K562 (cell line): ENCODE results near the gene ATG13. TPM values are rescaled to one million over a fixed set of nuclear protein-coding genes. Genes with fewer than 3 reads are reported as not detected.

ENCODE experiments used
- BRCA1 ChIP-seq, 2 experiments: fragments of 450-650 bp in 1 of 2; sonication (generic) in 1 of 2; formaldehyde crosslinking in 1 of 2; IDR thresholded peaks; 2 replicates each; pipeline versions ENCODE4 v1.5.0 to v1.6.1; 2017 to 2020; ENCODE audit warnings: mild to moderate bottlenecking in 1 of 2, missing genetic modification reagents in 1 of 2
- CAMTA2 ChIP-seq: fragments of 250-450 bp; sonication (Bioruptor Pico); conservative IDR thresholded peaks from 2 replicates; pipeline ENCODE4 v1.5.1; 2022
- CHD1 ChIP-seq: fragments of 200-600 bp; sonication (generic); IDR thresholded peaks from one replicate; pipeline ENCODE4 v1.6.1; 2012; ENCODE audit warnings: mild to moderate bottlenecking, moderate library complexity, low read length, inconsistent platforms
- GATAD2B ChIP-seq: fragments of 450-650 bp; IDR thresholded peaks from 2 replicates; pipeline ENCODE4 v1.6.1; 2017; ENCODE audit warnings: mild to moderate bottlenecking, borderline replicate concordance
- GTF2A2 ChIP-seq: IDR thresholded peaks from 2 replicates; pipeline ENCODE4 v1.6.1; 2016; ENCODE audit warnings: mild to moderate bottlenecking, missing genetic modification characterization, missing compliant biosample characterization
- HDAC3 ChIP-seq: fragments of 450-650 bp; IDR thresholded peaks from 2 replicates; pipeline ENCODE4 v1.6.1; 2018; ENCODE audit warnings: borderline replicate concordance, mild to moderate bottlenecking, moderate library complexity; ENCODE audit not compliant: partially characterized antibody
- HSF4 ChIP-seq: fragments of 250-450 bp; sonication (Bioruptor Pico); IDR thresholded peaks from 2 replicates; pipeline ENCODE4 v2.1.2; 2022; ENCODE audit warnings: mild to moderate bottlenecking, moderate library complexity, borderline replicate concordance
- MCM7 ChIP-seq, 2 experiments: fragments of 450-650 bp; IDR thresholded peaks; 2 replicates each; pipeline ENCODE4 v1.6.1; 2016 to 2018
- NFIC ChIP-seq: fragments of 450-650 bp; IDR thresholded peaks from 2 replicates; pipeline ENCODE4 v1.6.1; 2017; ENCODE audit warnings: mild to moderate bottlenecking, inconsistent platforms
- RFX7 ChIP-seq: fragments of 250-450 bp; sonication (Bioruptor Pico); IDR thresholded peaks from 2 replicates; pipeline ENCODE4 v1.5.1; 2021; ENCODE audit warnings: mild to moderate bottlenecking
- RNF2 ChIP-seq: sonication (generic); IDR thresholded peaks from 2 replicates; pipeline ENCODE4 v1.6.1; 2016
- RUNX1 ChIP-seq: sonication (generic); IDR thresholded peaks from 2 replicates; pipeline ENCODE4 v1.6.1; 2016; ENCODE audit warnings: antibody characterized with exemption, low read depth
- TBL1XR1 ChIP-seq, 2 experiments: IDR thresholded peaks; 2 replicates each; pipeline ENCODE4 v1.6.1; 2012; ENCODE audit warnings: improper control_type of control experiment in 2 of 2, low read length in 2 of 2, mild to moderate bottlenecking in 1 of 2
- TRIM24 ChIP-seq, 2 experiments: fragments of 450-650 bp; IDR thresholded peaks; 2 replicates each; pipeline ENCODE4 v1.6.1; 2016
- ZBED1 ChIP-seq: IDR thresholded peaks from 2 replicates; pipeline ENCODE4 v1.6.1; 2014
- ZNF143 ChIP-seq: sonication (generic); formaldehyde crosslinking; IDR thresholded peaks from 2 replicates; pipeline ENCODE4 v1.9.0; 2022; ENCODE audit warnings: mild to moderate bottlenecking, missing genetic modification reagents
- ZNF224 ChIP-seq: sonication (generic); formaldehyde crosslinking; IDR thresholded peaks from 2 replicates; pipeline ENCODE4 v1.8.0; 2022; ENCODE audit warnings: mild to moderate bottlenecking, missing genetic modification reagents
- ZNF76 ChIP-seq: fragments of 250-450 bp; sonication (Bioruptor Pico); IDR thresholded peaks from 2 replicates; pipeline ENCODE4 v1.4.0; 2020; ENCODE audit warnings: mild to moderate bottlenecking, moderate library complexity, borderline replicate concordance
- polyA plus RNA-seq, 8 experiments: library from polyadenylated mRNA; depleted of rRNA in 4 of 8; stranded (reverse) in 5 of 8; unstranded in 3 of 8; fragments of >200 nt; fragmentation: Nextera tagmentation in 2 of 8; fragmentation: Illumina TruSeq in 1 of 8; extraction: Ambion mirVana in 2 of 8; extraction: Trizol in 1 of 8; gene quantifications; 2 replicates each; pipeline versions ENCODE4 v1.2.1 to v1.2.3, GENCODE V29; 2011 to 2014; ENCODE audit warnings: inconsistent platforms in 1 of 8, missing spikeins in 1 of 8
- total RNA-seq, 7 experiments: library from RNA; depleted of rRNA in 6 of 7; stranded (reverse); fragments of >200 nt in 6 of 7; fragmentation: Illumina TruSeq in 2 of 7; extraction: Trizol in 2 of 7; gene quantifications; 2 replicates each; pipeline versions ENCODE4 v1.2.1 to v1.2.3, GENCODE V29; 2011 to 2021; ENCODE audit warnings: low replicate concordance in 1 of 7
- TF ChIP-seq, protein P1 (sequence below): fragments of 450-650 bp; IDR thresholded peaks from 2 replicates; pipeline ENCODE4 v1.6.1; 2016; ENCODE audit warnings: mild to moderate bottlenecking
- TF ChIP-seq, protein P2 (sequence below): fragments of 250-450 bp; sonication (Bioruptor Pico); IDR thresholded peaks from 2 replicates; pipeline ENCODE4 v1.4.0; 2020; ENCODE audit warnings: mild to moderate bottlenecking
- TF ChIP-seq, protein P3 (sequence below): IDR thresholded peaks from 2 replicates; pipeline ENCODE4 v1.6.1; 2012; ENCODE audit warnings: low read depth, low read length, improper control_type of control experiment, borderline replicate concordance
- TF ChIP-seq, protein P4 (sequence below): sonication (generic); formaldehyde crosslinking; IDR thresholded peaks from 2 replicates; pipeline ENCODE4 v1.8.1; 2022; ENCODE audit warnings: missing genetic modification reagents

The ATG13 gene
- total and polyA plus RNA-seq, 9 of the 15 experiments (the other 6 are each of a cell fraction or from before 2014, with no cell fraction given): 13.1 to 61.5 (median 36.5) TPM

DNA sequence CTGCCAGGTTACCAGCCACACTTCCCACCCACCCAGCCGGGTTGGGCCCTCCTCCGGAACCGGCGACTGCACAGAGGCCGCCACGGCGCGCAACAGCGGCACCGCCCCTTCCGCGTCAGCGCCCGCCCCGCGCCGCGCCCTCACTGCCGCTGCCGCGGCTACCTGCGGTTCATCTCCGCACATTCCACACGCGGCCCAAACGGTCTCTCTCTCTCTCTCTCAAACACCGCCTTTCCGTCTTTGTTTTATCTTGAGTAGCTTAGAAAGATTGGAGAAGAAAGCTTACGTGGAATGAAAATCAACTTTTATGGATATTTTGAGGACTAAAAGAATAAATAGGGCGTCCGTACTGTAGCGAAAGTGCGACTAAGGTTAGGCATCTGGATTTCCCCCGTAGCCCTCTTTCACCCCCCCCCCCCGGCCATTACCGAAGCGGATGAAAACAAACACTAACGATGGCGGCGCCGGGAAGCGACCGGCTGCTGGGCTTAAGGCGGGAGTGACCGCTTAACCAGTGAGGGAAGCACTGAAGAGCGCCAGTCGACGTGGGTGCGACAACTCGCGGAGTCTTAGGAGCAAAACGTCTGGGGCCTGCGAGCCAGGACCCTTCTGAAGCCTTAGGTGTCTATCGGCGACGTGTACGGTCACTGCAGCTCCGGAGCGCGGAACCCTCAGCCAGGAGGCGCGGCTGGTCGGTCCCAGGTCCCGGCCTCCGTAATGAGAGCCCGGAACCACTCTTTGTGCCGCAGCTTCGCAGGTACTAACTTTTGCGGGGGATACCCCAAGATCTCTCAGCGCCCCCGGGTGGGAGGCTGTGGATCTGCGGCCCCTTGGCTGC, at the start of gene ATG13, which contains the start of gene HARBI1 (continued):
- peak; percentile 5 to 42; a peak in 1 of 4 replicates for TF ChIP-seq TRIM24 (IDR thresholded peaks at IDR 0.05)
- no peak for TF ChIP-seq ZNF224 (CRISPR knock-in tag)
- TF ChIP-seq RFX7: no peak
- no peak for TF ChIP-seq RUNX1
- TF ChIP-seq RNF2: peak; percentile 46; the same call in 1 of the 2 replicates
- no peak for TF ChIP-seq ZNF143 (CRISPR knock-in tag)
- TF ChIP-seq CHD1: peak; percentile 82
- TF ChIP-seq BRCA1 (IDR thresholded peaks at IDR 0.05): no peak
- no peak for TF ChIP-seq BRCA1 (CRISPR knock-in tag; IDR thresholded peaks at IDR 0.05)
- TF ChIP-seq ZBED1: no peak
- TF ChIP-seq, protein P1, sequence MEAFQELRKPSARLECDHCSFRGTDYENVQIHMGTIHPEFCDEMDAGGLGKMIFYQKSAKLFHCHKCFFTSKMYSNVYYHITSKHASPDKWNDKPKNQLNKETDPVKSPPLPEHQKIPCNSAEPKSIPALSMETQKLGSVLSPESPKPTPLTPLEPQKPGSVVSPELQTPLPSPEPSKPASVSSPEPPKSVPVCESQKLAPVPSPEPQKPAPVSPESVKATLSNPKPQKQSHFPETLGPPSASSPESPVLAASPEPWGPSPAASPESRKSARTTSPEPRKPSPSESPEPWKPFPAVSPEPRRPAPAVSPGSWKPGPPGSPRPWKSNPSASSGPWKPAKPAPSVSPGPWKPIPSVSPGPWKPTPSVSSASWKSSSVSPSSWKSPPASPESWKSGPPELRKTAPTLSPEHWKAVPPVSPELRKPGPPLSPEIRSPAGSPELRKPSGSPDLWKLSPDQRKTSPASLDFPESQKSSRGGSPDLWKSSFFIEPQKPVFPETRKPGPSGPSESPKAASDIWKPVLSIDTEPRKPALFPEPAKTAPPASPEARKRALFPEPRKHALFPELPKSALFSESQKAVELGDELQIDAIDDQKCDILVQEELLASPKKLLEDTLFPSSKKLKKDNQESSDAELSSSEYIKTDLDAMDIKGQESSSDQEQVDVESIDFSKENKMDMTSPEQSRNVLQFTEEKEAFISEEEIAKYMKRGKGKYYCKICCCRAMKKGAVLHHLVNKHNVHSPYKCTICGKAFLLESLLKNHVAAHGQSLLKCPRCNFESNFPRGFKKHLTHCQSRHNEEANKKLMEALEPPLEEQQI: no peak
- TF ChIP-seq HSF4 (CRISPR knock-in tag): no peak
- TF ChIP-seq, protein P2, sequence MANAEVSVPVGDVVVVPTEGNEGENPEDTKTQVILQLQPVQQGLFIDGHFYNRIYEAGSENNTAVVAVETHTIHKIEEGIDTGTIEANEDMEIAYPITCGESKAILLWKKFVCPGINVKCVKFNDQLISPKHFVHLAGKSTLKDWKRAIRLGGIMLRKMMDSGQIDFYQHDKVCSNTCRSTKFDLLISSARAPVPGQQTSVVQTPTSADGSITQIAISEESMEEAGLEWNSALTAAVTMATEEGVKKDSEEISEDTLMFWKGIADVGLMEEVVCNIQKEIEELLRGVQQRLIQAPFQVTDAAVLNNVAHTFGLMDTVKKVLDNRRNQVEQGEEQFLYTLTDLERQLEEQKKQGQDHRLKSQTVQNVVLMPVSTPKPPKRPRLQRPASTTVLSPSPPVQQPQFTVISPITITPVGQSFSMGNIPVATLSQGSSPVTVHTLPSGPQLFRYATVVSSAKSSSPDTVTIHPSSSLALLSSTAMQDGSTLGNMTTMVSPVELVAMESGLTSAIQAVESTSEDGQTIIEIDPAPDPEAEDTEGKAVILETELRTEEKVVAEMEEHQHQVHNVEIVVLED (CRISPR knock-in tag): peak; percentile 87
- 0 out of 4 replicates have a peak, but pooled peaks of 1 of the 2 experiments have one; percentile 38 for TF ChIP-seq MCM7 (IDR thresholded peaks at IDR 0.05)
- TF ChIP-seq NFIC: peak; percentile 91
- TF ChIP-seq GTF2A2 (tag): no peak
- peak in 1 of 2 experiments; percentile 24; a peak in 1 of 4 replicates for TF ChIP-seq TBL1XR1 (IDR thresholded peaks at IDR 0.05; ENCODE audit: low read length in 2 of 2)
- no peak for TF ChIP-seq GATAD2B
- TF ChIP-seq, protein P3, sequence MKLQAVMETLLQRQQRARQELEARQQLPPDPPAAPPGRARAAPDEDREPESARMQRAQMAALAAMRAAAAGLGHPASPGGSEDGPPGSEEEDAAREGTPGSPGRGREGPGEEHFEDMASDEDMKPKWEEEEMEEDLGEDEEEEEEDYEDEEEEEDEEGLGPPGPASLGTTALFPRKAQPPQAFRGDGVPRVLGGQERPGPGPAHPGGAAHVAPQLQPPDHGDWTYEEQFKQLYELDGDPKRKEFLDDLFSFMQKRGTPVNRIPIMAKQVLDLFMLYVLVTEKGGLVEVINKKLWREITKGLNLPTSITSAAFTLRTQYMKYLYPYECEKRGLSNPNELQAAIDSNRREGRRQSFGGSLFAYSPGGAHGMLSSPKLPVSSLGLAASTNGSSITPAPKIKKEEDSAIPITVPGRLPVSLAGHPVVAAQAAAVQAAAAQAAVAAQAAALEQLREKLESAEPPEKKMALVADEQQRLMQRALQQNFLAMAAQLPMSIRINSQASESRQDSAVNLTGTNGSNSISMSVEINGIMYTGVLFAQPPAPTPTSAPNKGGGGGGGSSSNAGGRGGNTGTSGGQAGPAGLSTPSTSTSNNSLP: no peak
- no peak for TF ChIP-seq ZNF76 (CRISPR knock-in tag)
- TF ChIP-seq HDAC3: no peak
- no peak for TF ChIP-seq CAMTA2
- TF ChIP-seq, protein P4, sequence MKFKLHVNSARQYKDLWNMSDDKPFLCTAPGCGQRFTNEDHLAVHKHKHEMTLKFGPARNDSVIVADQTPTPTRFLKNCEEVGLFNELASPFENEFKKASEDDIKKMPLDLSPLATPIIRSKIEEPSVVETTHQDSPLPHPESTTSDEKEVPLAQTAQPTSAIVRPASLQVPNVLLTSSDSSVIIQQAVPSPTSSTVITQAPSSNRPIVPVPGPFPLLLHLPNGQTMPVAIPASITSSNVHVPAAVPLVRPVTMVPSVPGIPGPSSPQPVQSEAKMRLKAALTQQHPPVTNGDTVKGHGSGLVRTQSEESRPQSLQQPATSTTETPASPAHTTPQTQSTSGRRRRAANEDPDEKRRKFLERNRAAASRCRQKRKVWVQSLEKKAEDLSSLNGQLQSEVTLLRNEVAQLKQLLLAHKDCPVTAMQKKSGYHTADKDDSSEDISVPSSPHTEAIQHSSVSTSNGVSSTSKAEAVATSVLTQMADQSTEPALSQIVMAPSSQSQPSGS: 0 out of 2 replicates have a peak, but pooled peaks have one; percentile 50
